A549 (cell line): ENCODE results near the gene TCF3. TPM values are rescaled to one million over a fixed set of nuclear protein-coding genes. Genes with fewer than 3 reads are reported as not detected.

Experiments used
- ATAC-seq, 2 experiments: fragments of 200-7000 bp in 1 of 2; fragments of >200 bp in 1 of 2; cut with Nextera tagmentation in 1 of 2; cut with Tn5 transposase in 1 of 2; 3 replicates each; pipeline versions ENCODE4 v1.8.0 to v1.9.1; 2018 to 2020; ENCODE audit warnings: mild to moderate bottlenecking in 1 of 2, moderate library complexity in 1 of 2
- CTCF ChIA-PET: fragments of 300-600 bp; sonication (Branson Sonifier 250); formaldehyde crosslinking; extraction: SDS; loops from one replicate; lab custom pipeline; 2021; ENCODE audit warnings: antibody characterized with exemption, inconsistent platforms; lab: Yijun Ruan, JAX
- POLR2A ChIA-PET: fragments of 350-600 bp; formaldehyde crosslinking; extraction: SDS; loops from one replicate; lab custom pipeline; 2021; ENCODE audit warnings: antibody characterized with exemption, inconsistent platforms; lab: Yijun Ruan, JAX
- DNase-seq, 2 experiments: peaks; one replicate each; pipeline versions ENCODE4 v3.0.0 to v3.0.0-alpha.2; 2011 to 2016; ENCODE audit warnings: low read depth in 1 of 2, low spot score in 1 of 2
- FAIRE-seq: peaks from 2 replicates; lab custom pipeline; 2011; peaks lifted over from hg19 to GRCh38; lab: Jason Lieb, UNC
- H3K27ac ChIP-seq, 2 experiments: fragments of >200 bp; sonication (Bioruptor Twin); formaldehyde crosslinking; 3 replicates each; pipeline ENCODE4 v1.5.1; 2016 to 2017
- H3K4me1 ChIP-seq: fragments of >200 bp; sonication (Bioruptor Twin); formaldehyde crosslinking; 3 replicates; pipeline ENCODE4 v1.6.1; 2016
- H3K4me2 ChIP-seq: fragments of >200 bp; sonication (Bioruptor Twin); formaldehyde crosslinking; 3 replicates; pipeline ENCODE4 v1.6.1; 2016
- H3K4me3 ChIP-seq: fragments of >200 bp; sonication (Bioruptor Twin); formaldehyde crosslinking; 3 replicates; pipeline ENCODE4 v1.5.1; 2016
- H3K9me3 ChIP-seq: fragments of >200 bp; sonication (Bioruptor Twin); formaldehyde crosslinking; 3 replicates; pipeline ENCODE4 v1.6.1; 2016
- CBX2 ChIP-seq: fragments of 200-600 bp; sonication (generic); IDR thresholded peaks from 2 replicates; pipeline ENCODE4 v1.6.1; 2016; ENCODE audit warnings: low read depth, mild to moderate bottlenecking, borderline replicate concordance
- CBX8 ChIP-seq: fragments of 200-600 bp; sonication (generic); IDR thresholded peaks from 2 replicates; pipeline ENCODE4 v1.6.1; 2016
- CEBPB ChIP-seq, 2 experiments: fragments of >200 bp in 1 of 2; sonication (Bioruptor Twin) in 1 of 2; formaldehyde crosslinking in 1 of 2; IDR thresholded peaks; 2 replicates each; pipeline ENCODE4 v1.6.1; 2012 to 2016
- CHD4 ChIP-seq: fragments of 200-600 bp; sonication (generic); IDR thresholded peaks from 2 replicates; pipeline ENCODE4 v1.6.1; 2016; ENCODE audit warnings: antibody characterized with exemption, mild to moderate bottlenecking, borderline replicate concordance
- CTCF ChIP-seq: fragments of >200 bp; sonication (Bioruptor Twin); formaldehyde crosslinking; IDR thresholded peaks from 3 replicates; pipeline ENCODE4 v1.5.1; 2016
- EHF ChIP-seq: fragments of 250-450 bp; sonication (Bioruptor Pico); IDR thresholded peaks from 2 replicates; pipeline ENCODE4 v1.5.0; 2020; ENCODE audit warnings: mild to moderate bottlenecking
- ESRRA ChIP-seq: fragments of 150-350 bp; IDR thresholded peaks from 2 replicates; pipeline ENCODE4 v1.6.1; 2014; ENCODE audit warnings: mild to moderate bottlenecking, low read length, borderline replicate concordance
- FOSB ChIP-seq: fragments of 250-450 bp; sonication (Bioruptor Pico); IDR thresholded peaks from 2 replicates; pipeline ENCODE4 v1.5.0; 2020; ENCODE audit warnings: mild to moderate bottlenecking, moderate library complexity
- HDAC2 ChIP-seq: fragments of 200-600 bp; sonication (generic); IDR thresholded peaks from 2 replicates; pipeline ENCODE4 v1.6.1; 2016
- HOXA7 ChIP-seq: fragments of 250-450 bp; sonication (Bioruptor Pico); IDR thresholded peaks from 2 replicates; pipeline ENCODE4 v1.5.0; 2020; ENCODE audit warnings: mild to moderate bottlenecking, moderate library complexity
- JUN ChIP-seq, 2 experiments: fragments of >200 bp; sonication (Bioruptor Twin); formaldehyde crosslinking; IDR thresholded peaks; 2 replicates in 1 of 2; 3 replicates in 1 of 2; pipeline ENCODE4 v1.6.1; 2016 to 2017
- JUNB ChIP-seq: fragments of >200 bp; sonication (Bioruptor Twin); formaldehyde crosslinking; IDR thresholded peaks from 2 replicates; pipeline ENCODE4 v1.6.1; 2016
- KDM1A ChIP-seq: fragments of 200-600 bp; sonication (generic); IDR thresholded peaks from 2 replicates; pipeline ENCODE4 v1.6.1; 2016; ENCODE audit warnings: low read depth, mild to moderate bottlenecking
- MYC ChIP-seq: IDR thresholded peaks from 2 replicates; pipeline ENCODE4 v1.6.1; 2012; ENCODE audit warnings: mild to moderate bottlenecking, inconsistent platforms, low read length, improper control_type of control experiment, borderline replicate concordance
- NR3C1 ChIP-seq: fragments of >200 bp; sonication (Bioruptor Twin); formaldehyde crosslinking; IDR thresholded peaks from 3 replicates; pipeline ENCODE4 v1.6.1; 2017
- PHF8 ChIP-seq: fragments of 200-600 bp; sonication (generic); IDR thresholded peaks from 2 replicates; pipeline ENCODE4 v1.6.1; 2016; ENCODE audit warnings: low read depth, mild to moderate bottlenecking, antibody characterized with exemption, moderate library complexity, borderline replicate concordance
- POLR2A ChIP-seq: IDR thresholded peaks from 2 replicates; pipeline ENCODE4 v1.6.1; 2012; ENCODE audit warnings: mild to moderate bottlenecking, low read length
- POLR2AphosphoS2 ChIP-seq: conservative IDR thresholded peaks from 2 replicates; pipeline ENCODE4 v1.6.1; 2012; ENCODE audit warnings: low read length, improper control_type of control experiment, inconsistent platforms
- RCOR1 ChIP-seq: fragments of 150-350 bp; IDR thresholded peaks from 2 replicates; pipeline ENCODE4 v1.6.1; 2014; ENCODE audit warnings: antibody characterized with exemption, low read length, low read depth
- SMC3 ChIP-seq: fragments of >200 bp; sonication (Bioruptor Twin); formaldehyde crosslinking; IDR thresholded peaks from 3 replicates; pipeline ENCODE4 v1.6.1; 2018; ENCODE audit warnings: inconsistent platforms
- TP53 ChIP-seq: fragments of 250-450 bp; sonication (Bioruptor Pico); IDR thresholded peaks from 2 replicates; pipeline ENCODE4 v1.5.0; 2021; ENCODE audit warnings: mild to moderate bottlenecking, moderate library complexity
- ZFP36 ChIP-seq: fragments of 450-650 bp; IDR thresholded peaks from 2 replicates; pipeline ENCODE4 v1.6.1; 2014; ENCODE audit warnings: borderline replicate concordance; ENCODE audit not compliant: partially characterized antibody
- ZNF302 ChIP-seq: fragments of 250-450 bp; sonication (Bioruptor Pico); IDR thresholded peaks from 2 replicates; pipeline ENCODE4 v1.9.0; 2021; ENCODE audit warnings: inconsistent platforms, mild to moderate bottlenecking, moderate library complexity
- WGBS: methylation state at CpG from one replicate; pipeline ENCODE4 v1.1.6; 2017; ENCODE audit errors: missing lambda C conversion rate; 5-methylcytosine and 5-hydroxymethylcytosine counted together
- polyA plus RNA-seq, 4 experiments: library from polyadenylated mRNA; depleted of rRNA in 3 of 4; stranded (reverse); fragments of >200 nt; fragmentation: RNase III in 1 of 4; extraction: RNeasy Plus Mini Kit Qiagen cat#74134 plus additional on column Dnase treatment in 1 of 4; gene quantifications; 2 replicates in 3 of 4; 3 replicates in 1 of 4; pipeline ENCODE4 v1.2.3, GENCODE V29; 2011 to 2017

The TCF3 gene
- polyA plus RNA-seq, 2 of the 4 experiments (the other 2 are of a cell fraction) = 25.6 to 52.6 TPM

- H3K4me2 ChIP-seq = no peak overlapping the region
- 83% methylated on average over 8 of the region's 23 CpGs for WGBS
- ATAC-seq (no peak), DNase-seq (no peak), FAIRE-seq (no peak)
- ChIA-PET POLR2A (no interaction called here), CTCF (interaction anchor here (1.5 to 1.7 kb wide), 3 partner anchors 10 to 217 kb away, joined by 3 to 4 read pairs (median 3); no protein-coding TSS in a partner anchor)
- H3K4me3 ChIP-seq = no peak overlapping the region
- peak overlapping the region in 1 of 2 experiments; percentile 16; a peak in 1 of 6 replicates for H3K27ac ChIP-seq
- no peaks in the 10 kb centered on the region for H3K9me3 ChIP-seq
- H3K4me1 ChIP-seq = peaks cover 13% of the 10 kb centered on the region
- TF ChIP-seq PHF8 = no peak
- TF ChIP-seq HDAC2 = no peak
- TF ChIP-seq TP53 (CRISPR knock-in tag) = no peak
- TF ChIP-seq POLR2A = no peak
- no peak for TF ChIP-seq SMC3
- TF ChIP-seq CBX2 = no peak
- TF ChIP-seq NR3C1 = no peak
- no peak for TF ChIP-seq HOXA7
- TF ChIP-seq JUN (IDR thresholded peaks at IDR 0.05) = no peak
- no peak for TF ChIP-seq CBX8
- TF ChIP-seq CTCF = no peak
- TF ChIP-seq MYC = no peak
- no peak for TF ChIP-seq ZNF302
- no peak for TF ChIP-seq ESRRA
- no peak for TF ChIP-seq EHF (CRISPR knock-in tag)
- no peak for TF ChIP-seq FOSB (CRISPR knock-in tag)
- TF ChIP-seq POLR2AphosphoS2 = no peak
- TF ChIP-seq CEBPB (IDR thresholded peaks at IDR 0.05) = no peak
- TF ChIP-seq JUNB = no peak
- no peak for TF ChIP-seq ZFP36
These were observed 43.9 kb downstream of the TCF3 start for GRCh38 chr19:1608359-1609102.

- Histone ChIP-seq H3K9me3 (no peaks in the 10 kb centered on the region), H3K4me3 (peak overlapping the region; percentile 96), H3K4me1 (peaks cover 13% of the 10 kb centered on the region), H3K27ac (peak overlapping the region; percentile 71 to 98), H3K4me2 (peak overlapping the region; percentile 93)
- POLR2A ChIA-PET = interaction anchor here (1.0 to 3.1 kb wide), 3 partner anchors 13 to 66 kb away, joined by 3 to 11 read pairs (median 3); partner anchors contain the start of gene MBD3
- CTCF ChIA-PET = interaction anchor here (0.8 to 2.9 kb wide), 9 partner anchors 11 to 190 kb away, joined by 3 to 13 read pairs (median 3); no protein-coding TSS in a partner anchor
- no peak for DNase-seq
- 45% methylated on average over 15 of the region's 16 CpGs for WGBS
- FAIRE-seq = no peak
- TF ChIP-seq KDM1A (peak; percentile 88), ZFP36 (peak; percentile 99), RCOR1 (no peak), CHD4 (peak; percentile 82; the same call in 1 of the 2 replicates), NR3C1 (no peak), HDAC2 (peak; percentile 87), CBX8 (no peak)
- no peak; a peak in 1 of 6 replicates for ATAC-seq
These were observed 46.2 kb downstream of the TCF3 start for GRCh38 chr19:1606138-1606651.
